Measurements from ENCODE around the gene PLPPR4.
"Not testable (repeated sequence)": the region's sequence is repeated elsewhere in the genome, so short reads cannot be mapped to it uniquely, and the experiment has no call there.

Gene PLPPR4

GRCh38 chr1:99269321-99269720 is 5.0 kb downstream of the PLPPR4 start:
- no peak for DNase-seq (ENCODE audit: low spot score)

DNA sequence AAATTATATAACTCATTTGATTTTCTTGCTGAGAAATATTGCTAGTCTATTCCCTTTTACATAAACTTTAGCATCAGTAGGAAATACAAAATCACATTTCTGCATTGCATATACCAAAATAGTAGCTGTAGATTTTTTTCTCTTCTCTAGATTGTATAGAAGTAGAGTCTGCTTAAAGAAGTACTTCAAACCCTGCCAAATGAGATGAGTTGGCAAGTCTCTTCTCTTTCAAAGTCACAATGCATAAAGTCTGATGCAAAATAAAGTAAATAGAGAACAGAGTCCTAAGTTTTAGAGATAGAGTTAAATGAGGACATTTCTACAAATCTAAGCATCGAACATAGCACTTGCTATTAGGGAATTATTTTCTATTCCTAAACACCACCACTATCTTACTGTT is 6.4 kb downstream of the PLPPR4 start:
- no peak for DNase-seq (ENCODE audit: low spot score)

GRCh38 chr1:99271249-99271648 is 7.0 kb downstream of the PLPPR4 start:
- no peak for DNase-seq (ENCODE audit: low spot score)

- no peak for DNase-seq (ENCODE audit: low spot score)
Observed at GRCh38 chr1:99277066-99277465, 12.8 kb downstream of the PLPPR4 start.

DNA sequence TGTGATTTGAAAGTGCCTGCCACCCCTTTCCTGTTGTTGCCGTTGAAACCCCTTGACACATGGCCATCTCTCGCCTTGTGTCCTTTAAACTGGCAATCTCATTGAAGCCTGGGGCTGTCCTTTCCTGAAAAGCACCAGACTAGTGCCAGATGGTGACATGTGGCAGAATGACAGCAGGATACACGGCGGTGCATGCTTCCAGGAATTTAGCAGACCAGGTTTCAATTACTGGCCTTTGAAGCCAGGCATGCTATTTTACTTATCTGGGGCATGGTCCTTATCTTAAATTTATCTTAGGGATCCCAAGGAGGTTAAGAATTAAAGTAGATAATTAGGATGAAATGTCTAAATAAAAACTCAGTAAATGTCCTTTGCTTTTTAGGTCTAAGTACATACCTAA is 15.2 kb downstream of the PLPPR4 start:
- DNase-seq (ENCODE audit: low spot score), result no peak

- no peak for DNase-seq (ENCODE audit: low spot score)
Observed at GRCh38 chr1:99281105-99281504, 16.8 kb downstream of the PLPPR4 start.

DNA sequence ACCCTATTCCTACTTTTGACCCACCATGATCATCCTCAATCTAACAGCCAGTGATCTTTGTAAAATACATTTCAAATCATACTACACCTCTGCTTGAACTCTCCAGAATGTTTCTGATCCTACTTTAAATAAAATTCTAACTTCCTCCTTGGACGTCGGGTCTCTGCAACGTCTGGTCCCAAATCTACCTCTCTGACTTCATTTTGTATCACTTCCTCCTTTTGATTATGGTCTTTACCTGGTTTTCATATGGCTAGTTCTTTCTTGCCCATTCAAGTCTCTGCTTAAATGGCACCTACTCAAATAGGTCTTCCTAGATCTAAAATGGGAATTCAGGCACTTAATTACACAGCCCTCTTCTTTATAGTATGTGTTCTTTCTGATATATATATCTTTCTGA is 18.2 kb downstream of the PLPPR4 start:
- no peak for DNase-seq (ENCODE audit: low spot score)

DNA sequence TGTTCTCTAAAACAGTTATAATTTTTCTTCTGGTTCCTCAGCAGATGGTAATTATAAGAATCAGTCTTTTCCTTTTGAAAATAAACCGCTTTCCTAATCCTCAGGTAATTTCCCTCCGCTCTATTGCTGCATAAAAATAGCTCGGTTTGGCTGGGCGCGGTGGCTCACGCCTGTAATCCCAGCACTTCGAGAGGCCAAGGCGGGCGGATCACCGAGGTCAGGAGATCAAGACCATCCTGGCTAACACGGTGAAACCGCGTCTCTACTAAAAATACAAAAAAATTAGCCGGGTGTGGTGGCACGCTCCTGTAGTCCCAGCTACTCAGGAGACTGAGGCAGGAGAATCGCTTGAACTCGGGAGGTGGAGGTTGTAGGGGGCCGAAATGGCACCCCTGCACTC is 19.2 kb downstream of the PLPPR4 start:
- DNase-seq (ENCODE audit: low spot score), result not testable (repeated sequence)

GRCh38 chr1:99292886-99293285 is 28.6 kb downstream of the PLPPR4 start:
- DNase-seq (ENCODE audit: low spot score), result no peak

DNA sequence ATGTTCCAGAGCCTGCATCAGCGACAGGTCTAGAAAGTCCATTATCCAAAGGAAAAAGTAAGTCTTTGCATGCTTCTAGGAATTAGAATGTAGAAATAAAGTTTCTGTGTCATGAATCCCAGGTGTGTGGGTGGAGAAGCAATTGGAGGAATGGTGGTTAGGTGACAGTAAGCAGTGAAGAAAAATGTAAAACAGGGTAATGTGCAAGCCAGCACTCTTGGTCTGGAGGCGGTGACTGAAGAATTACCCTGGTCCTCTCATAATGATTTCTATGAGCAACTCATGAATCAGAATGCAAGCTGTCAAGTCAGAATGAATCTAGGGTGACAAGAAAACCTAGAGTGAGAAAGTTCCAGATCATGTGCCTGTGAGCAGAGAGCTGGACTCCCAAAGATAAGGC is 33.6 kb downstream of the PLPPR4 start:
- no peak for DNase-seq (ENCODE audit: low spot score)

GRCh38 chr1:99304725-99305282 is 40.5 kb downstream of the PLPPR4 start:
- DNase-seq (ENCODE audit: low spot score), result no peak

- no peak for DNase-seq (ENCODE audit: low spot score)
Observed at GRCh38 chr1:99305626-99306025, 41.3 kb downstream of the PLPPR4 start.

DNA sequence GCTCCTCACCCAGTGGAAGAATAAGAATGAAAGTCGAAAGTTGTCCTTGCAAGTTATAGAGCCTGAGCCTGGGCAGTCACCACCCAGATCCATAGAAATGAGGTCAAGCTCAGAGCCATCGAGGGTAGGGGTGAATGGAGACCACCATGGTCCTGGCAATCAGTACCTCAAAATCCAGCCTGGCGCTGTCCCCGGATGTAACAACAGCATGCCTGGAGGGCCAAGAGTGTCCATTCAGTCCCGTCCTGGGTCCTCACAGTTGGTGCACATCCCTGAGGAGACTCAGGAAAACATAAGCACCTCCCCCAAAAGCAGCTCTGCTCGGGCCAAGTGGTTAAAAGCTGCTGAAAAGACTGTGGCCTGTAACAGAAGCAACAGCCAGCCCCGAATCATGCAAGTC is 41.8 kb downstream of the PLPPR4 start:
- DNase-seq (ENCODE audit: low spot score), result no peak

DNA sequence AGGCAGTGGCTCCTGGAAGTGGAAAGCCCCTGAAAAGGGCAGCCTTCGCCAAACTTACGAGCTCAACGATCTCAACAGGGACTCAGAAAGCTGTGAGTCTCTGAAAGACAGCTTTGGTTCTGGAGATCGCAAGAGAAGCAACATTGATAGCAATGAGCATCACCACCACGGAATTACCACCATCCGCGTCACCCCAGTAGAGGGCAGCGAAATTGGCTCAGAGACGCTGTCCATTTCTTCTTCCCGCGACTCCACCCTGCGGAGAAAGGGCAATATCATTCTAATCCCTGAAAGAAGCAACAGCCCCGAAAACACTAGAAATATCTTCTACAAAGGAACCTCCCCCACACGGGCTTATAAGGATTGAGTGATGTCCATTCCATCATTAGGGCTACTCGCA is 42.4 kb downstream of the PLPPR4 start:
- DNase-seq (ENCODE audit: low spot score), result no peak

- DNase-seq (ENCODE audit: low spot score), result no peak
Observed at GRCh38 chr1:99315305-99315704, 51.0 kb downstream of the PLPPR4 start.

- no peak for DNase-seq (ENCODE audit: low spot score)
Observed at GRCh38 chr1:99326215-99326949, 62.1 kb downstream of the PLPPR4 start.

DNA sequence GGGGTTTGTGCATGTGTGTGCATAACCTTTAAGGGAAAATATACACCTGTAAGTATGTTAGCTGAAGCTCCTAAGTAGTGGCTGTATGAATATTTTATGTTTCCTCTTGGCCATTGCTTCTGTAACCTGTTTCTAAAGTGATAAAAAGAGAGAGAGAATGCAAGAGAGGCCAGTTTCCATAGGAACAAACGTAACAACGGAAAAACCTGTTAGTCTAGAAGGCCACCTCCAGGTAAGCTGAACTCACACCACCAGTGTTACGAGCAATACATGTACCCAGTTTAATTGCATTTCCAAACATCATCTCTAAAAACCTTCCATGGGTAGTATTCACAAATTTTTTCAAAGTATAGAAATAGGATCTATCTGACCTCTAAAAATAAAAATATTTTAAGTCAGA is 63.1 kb downstream of the PLPPR4 start:
- DNase-seq (ENCODE audit: low spot score), result no peak

DNA sequence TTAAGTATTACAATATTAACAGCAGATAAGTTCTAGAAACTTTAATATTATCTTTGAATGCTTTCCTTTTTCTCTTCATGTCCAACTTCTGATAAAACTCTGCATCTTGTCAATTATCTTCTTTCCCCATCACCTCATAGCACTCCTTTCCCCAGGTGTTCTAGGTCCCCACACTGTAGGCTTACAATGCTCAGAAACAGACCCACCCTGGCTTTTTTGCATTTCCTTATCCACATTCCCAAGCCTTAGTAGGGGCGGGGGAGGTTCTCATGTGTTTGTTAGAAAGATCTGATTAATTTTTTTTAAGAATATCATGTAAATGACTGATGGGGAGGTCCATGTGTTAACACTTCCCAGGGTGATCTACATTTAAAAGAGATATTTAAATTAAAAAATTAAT is 63.9 kb downstream of the PLPPR4 start:
- no peak for DNase-seq (ENCODE audit: low spot score)

DNA sequence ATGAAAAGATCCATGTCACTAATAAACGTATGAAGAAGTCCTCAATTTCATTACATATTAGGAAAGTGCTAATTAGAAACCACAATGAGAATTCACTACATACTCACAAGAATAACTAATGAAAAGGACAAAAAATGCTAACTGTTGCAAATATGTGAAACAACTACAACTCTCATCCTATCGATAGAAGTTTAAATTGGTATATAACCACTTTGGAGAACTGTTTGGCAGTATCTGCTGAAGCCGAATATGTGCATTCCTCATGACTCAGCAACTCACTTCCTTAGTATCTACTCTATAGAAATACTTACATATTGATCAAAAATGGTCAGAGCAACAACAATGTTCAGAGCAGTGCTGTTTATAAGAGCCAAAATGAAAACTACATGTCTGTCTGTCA is 66.8 kb downstream of the PLPPR4 start:
- no peak for DNase-seq (ENCODE audit: low spot score)

DNA sequence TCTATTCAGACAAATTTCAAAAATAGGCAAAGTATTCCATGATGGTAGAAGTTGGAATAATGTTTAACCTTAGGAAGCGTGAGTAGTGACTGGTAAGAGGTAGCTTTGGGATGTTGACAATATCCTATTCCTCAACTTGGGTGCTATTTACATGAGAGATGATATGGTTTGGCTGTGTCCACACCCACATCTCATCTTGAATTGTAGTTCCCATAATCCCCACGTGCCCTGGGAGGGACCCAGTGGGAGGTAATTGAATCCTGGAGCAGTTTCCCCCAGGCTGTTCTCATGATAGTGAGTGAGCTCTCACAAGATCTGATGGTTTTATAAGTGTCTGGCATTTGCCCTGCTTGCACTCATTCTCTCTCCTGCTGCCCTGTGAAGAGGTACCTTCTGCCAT is 67.3 kb downstream of the PLPPR4 start:
- DNase-seq (ENCODE audit: low spot score), result no peak

DNA sequence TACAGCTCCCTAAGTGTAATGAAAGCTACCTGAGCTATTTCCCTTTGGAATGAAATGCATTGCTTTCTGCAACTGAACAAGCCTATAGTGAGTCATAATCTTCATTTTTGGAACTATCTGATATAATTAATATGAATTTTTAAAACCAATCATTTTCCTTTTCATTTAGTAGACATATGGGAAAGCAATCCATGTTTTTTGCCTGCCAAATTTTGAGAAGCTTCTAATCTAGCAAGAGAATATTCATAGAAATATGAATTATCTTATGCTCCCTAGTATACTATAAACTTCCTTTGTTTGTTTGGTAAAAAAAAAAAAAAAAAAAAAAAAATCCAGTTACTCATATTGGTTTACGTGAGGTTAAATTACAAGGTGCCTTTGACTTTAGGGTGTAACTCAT is 68.3 kb downstream of the PLPPR4 start:
- DNase-seq (ENCODE audit: low spot score), result no peak

GRCh38 chr1:99334991-99335390 is 70.7 kb downstream of the PLPPR4 start:
- DNase-seq (ENCODE audit: low spot score), result no peak

- no peak for DNase-seq (ENCODE audit: low spot score)
Observed at GRCh38 chr1:99347041-99347684, 82.9 kb downstream of the PLPPR4 start.

All from CD4-positive, alpha-beta T cell treated with Interleukin-6 at 100 ng/mL for 8 hours (primary cell).